ENCODE results near the gene CNOT4. TPM values are rescaled to one million over a fixed set of nuclear protein-coding genes. Genes with fewer than 3 reads are reported as not detected.

The CNOT4 gene
- total RNA-seq, 1 experiment from 2014 or later: 25.8 TPM

GRCh38 chr7:135441791-135442190 is 68.1 kb downstream of the CNOT4 start:
- Histone ChIP-seq H3K36me3 (ENCODE audit: low read depth) (0 out of 2 replicates have a peak, but pooled peaks cover 4% of the 10 kb centered on the region), H3K4me1 (replicated peaks; ENCODE audit: insufficient read depth) (no peaks in the 10 kb centered on the region), H4K20me1 (ENCODE audit: insufficient read depth) (peaks cover 32% of the 10 kb centered on the region), H3F3A (ENCODE audit: insufficient read depth, low read depth) (no peaks in the 10 kb centered on the region), H3K4me2 (no peak overlapping the region), H3K79me2 (ENCODE audit: low read depth) (peaks cover 40% of the 10 kb centered on the region), H2AFZ (no peak overlapping the region), H3K4me3 (no peak overlapping the region), H3K9me2 (ENCODE audit: insufficient read depth) (no peaks in the 10 kb centered on the region), H3K27me3 (ENCODE audit: insufficient read depth, low read depth) (no peaks in the 10 kb centered on the region), H3K9me3 (ENCODE audit: insufficient read depth, low read depth) (no peaks in the 10 kb centered on the region), H3K27ac (no peak overlapping the region)
- BruUV-seq (replicated peaks): no TSS peak
- TF ChIP-seq CTCF (conservative IDR thresholded peaks at IDR 0.05) (no peak), EZH2 (IDR thresholded peaks at IDR 0.05; ENCODE audit: low read depth) (no peak)
- POLR2A ChIA-PET (ENCODE audit: unreplicated experiment): no interaction called here
- intact Hi-C loops (cut with micrococcal nuclease; ENCODE audit: unreplicated experiment): no loop called here
- DNase-seq: peak in 1 of 2 experiments; percentile 63
- CTCF ChIA-PET: no interaction called here

- Histone ChIP-seq H3K36me3 (ENCODE audit: low read depth) (peaks cover 10% of the 10 kb centered on the region; the same call in 1 of the 2 replicates), H3K27ac (no peak overlapping the region), H3K79me2 (ENCODE audit: low read depth) (peaks cover 19% of the 10 kb centered on the region; the same call in 1 of the 2 replicates), H3K4me1 (replicated peaks; ENCODE audit: insufficient read depth) (no peaks in the 10 kb centered on the region), H3K4me2 (no peak overlapping the region), H4K20me1 (ENCODE audit: insufficient read depth) (0 out of 2 replicates have a peak, but pooled peaks cover 13% of the 10 kb centered on the region), H3F3A (ENCODE audit: insufficient read depth, low read depth) (no peaks in the 10 kb centered on the region), H3K27me3 (ENCODE audit: insufficient read depth, low read depth) (no peaks in the 10 kb centered on the region), H3K4me3 (no peak overlapping the region), H2AFZ (no peak overlapping the region), H3K9me3 (ENCODE audit: insufficient read depth, low read depth) (no peaks in the 10 kb centered on the region), H3K9me2 (ENCODE audit: insufficient read depth) (no peaks in the 10 kb centered on the region)
- TSS peak; percentile 2 for BruUV-seq (replicated peaks)
- DNase-seq: no peak
- ChIA-PET POLR2A (ENCODE audit: unreplicated experiment) (no interaction called here), CTCF (interaction anchor here (0.6 kb wide), 1 partner anchor 738 kb away, joined by 3 read pairs; no protein-coding TSS in a partner anchor)
- intact Hi-C loops (cut with micrococcal nuclease; ENCODE audit: unreplicated experiment): no loop called here
- TF ChIP-seq CTCF (conservative IDR thresholded peaks at IDR 0.05) (no peak), EZH2 (IDR thresholded peaks at IDR 0.05; ENCODE audit: low read depth) (no peak)
Measured at GRCh38 chr7:135434047-135434446, 75.9 kb downstream of the CNOT4 start.

GRCh38 chr7:135430626-135431025 is 79.3 kb downstream of the CNOT4 start:
- no peak overlapping the region for H3K27ac ChIP-seq
- TF ChIP-seq EZH2 (IDR thresholded peaks at IDR 0.05; ENCODE audit: low read depth): no peak
- TF ChIP-seq CTCF (conservative IDR thresholded peaks at IDR 0.05): no peak
- no peak overlapping the region for H3K4me2 ChIP-seq
- DNase-seq: no peak
- no peaks in the 10 kb centered on the region for H3K27me3 ChIP-seq (ENCODE audit: insufficient read depth, low read depth)
- no peaks in the 10 kb centered on the region for H3K4me1 ChIP-seq (replicated peaks; ENCODE audit: insufficient read depth)
- H3K4me3 ChIP-seq: no peak overlapping the region
- 0 out of 2 replicates have a peak, but pooled peaks cover 7% of the 10 kb centered on the region for H4K20me1 ChIP-seq (ENCODE audit: insufficient read depth)
- H3K9me3 ChIP-seq (ENCODE audit: insufficient read depth, low read depth): no peaks in the 10 kb centered on the region
- H2AFZ ChIP-seq: no peak overlapping the region
- H3K36me3 ChIP-seq (ENCODE audit: low read depth): peaks cover 6% of the 10 kb centered on the region; the same call in 1 of the 2 replicates
- BruUV-seq (replicated peaks): no TSS peak
- intact Hi-C loops (cut with micrococcal nuclease; ENCODE audit: unreplicated experiment): no loop called here
- H3F3A ChIP-seq (ENCODE audit: insufficient read depth, low read depth): no peaks in the 10 kb centered on the region
- ChIA-PET CTCF (no interaction called here), POLR2A (ENCODE audit: unreplicated experiment) (no interaction called here)
- no peaks in the 10 kb centered on the region for H3K9me2 ChIP-seq (ENCODE audit: insufficient read depth)
- H3K79me2 ChIP-seq (ENCODE audit: low read depth): peaks cover 38% of the 10 kb centered on the region

Data from PC-9 (cell line).